Measurements from ENCODE around the gene SERTAD2.
A peak's percentile ranks its signal among the peaks of the same experiment; 100 is the strongest.

Gene SERTAD2

GRCh38 chr2:64646007-64646880, 7.5 kb downstream of the SERTAD2 start:
- DNase-seq = peak; percentile 64

GRCh38 chr2:64644458-64645382, 9.0 kb downstream of the SERTAD2 start:
- peak; percentile 66 for DNase-seq

GRCh38 chr2:64643838-64644457, 9.8 kb downstream of the SERTAD2 start:
- DNase-seq = no peak

GRCh38 chr2:64641599-64641998, 12.1 kb downstream of the SERTAD2 start:
- no peak for DNase-seq

GRCh38 chr2:64640153-64641044, 13.3 kb downstream of the SERTAD2 start:
- DNase-seq = no peak

GRCh38 chr2:64639691-64640090, 14.0 kb downstream of the SERTAD2 start:
- no peak for DNase-seq

GRCh38 chr2:64638502-64639120, 15.1 kb downstream of the SERTAD2 start:
- DNase-seq = no peak

- no peak for DNase-seq
These were observed 15.8 kb downstream of the SERTAD2 start for GRCh38 chr2:64637931-64638330.

- no peak for DNase-seq
These were observed 16.6 kb downstream of the SERTAD2 start for GRCh38 chr2:64637000-64637635.

GRCh38 chr2:64635976-64636911, 17.5 kb downstream of the SERTAD2 start:
- DNase-seq = no peak

- no peak for DNase-seq
These were observed 19.1 kb downstream of the SERTAD2 start for GRCh38 chr2:64634345-64635267.

- DNase-seq = no peak
These were observed 20.6 kb downstream of the SERTAD2 start for GRCh38 chr2:64632835-64633819.

- no peak for DNase-seq
These were observed 21.9 kb downstream of the SERTAD2 start for GRCh38 chr2:64631771-64632170.

GRCh38 chr2:64630752-64631151, 23.0 kb downstream of the SERTAD2 start:
- DNase-seq = no peak

GRCh38 chr2:64629875-64630274, 23.8 kb downstream of the SERTAD2 start:
- DNase-seq = no peak

- no peak for DNase-seq
These were observed 24.4 kb downstream of the SERTAD2 start for GRCh38 chr2:64629329-64629781.

All from NCI-H1694 (cell line).